ENCODE measurements around the gene SARDH. TPM values are rescaled to one million over a fixed set of nuclear protein-coding genes. Genes with fewer than 3 reads are reported as not detected.
"Not testable (repeated sequence)": the region's sequence is repeated elsewhere in the genome, so short reads cannot be mapped to it uniquely, and the experiment has no call there.

SARDH gene
- polyA plus RNA-seq, 1 donor: 5.6 TPM

DNA sequence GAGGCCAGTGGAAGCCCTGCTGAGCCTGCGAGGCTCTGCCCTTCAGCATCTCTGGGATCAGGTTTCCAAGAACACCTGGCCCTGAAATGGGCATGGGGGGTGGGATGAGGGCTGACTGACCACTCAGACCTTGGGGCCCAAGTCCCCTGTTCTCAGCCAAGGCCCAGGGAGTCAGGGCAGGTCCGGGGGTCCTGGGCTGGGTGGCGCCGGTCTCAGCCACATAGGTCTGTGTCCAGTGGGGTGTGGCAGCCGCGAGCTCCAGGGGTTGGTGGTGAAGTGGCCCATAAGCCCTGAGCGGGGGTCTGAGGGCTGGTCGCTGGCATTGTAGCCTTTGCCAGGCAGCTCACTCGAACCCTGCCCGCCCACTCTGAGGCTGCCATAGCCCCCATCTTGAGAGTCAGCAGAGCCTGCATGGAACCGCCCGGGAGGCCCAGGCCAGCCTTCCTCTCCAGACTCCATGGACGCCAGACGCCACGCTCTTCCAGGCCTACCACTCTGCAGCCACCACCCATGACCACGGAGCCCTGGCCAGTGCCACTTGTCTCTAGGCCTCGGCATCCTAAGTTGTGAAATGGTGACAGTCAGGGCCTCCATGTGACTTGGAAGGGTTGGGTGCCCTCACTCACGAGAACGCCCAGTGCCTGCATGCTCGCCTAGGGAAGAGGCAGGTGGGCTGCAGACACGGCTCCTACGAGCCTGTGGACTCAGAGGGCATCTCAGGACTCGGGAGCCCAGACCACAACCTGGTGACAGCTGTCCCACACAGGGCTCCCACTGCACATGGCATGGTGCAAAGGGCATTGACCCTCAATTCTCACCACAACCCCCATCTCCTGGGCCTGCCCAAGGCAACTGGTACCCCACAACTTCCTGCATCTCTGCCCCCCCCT, 108.7 kb downstream of the SARDH start:
- DNase-seq: no peak

DNA sequence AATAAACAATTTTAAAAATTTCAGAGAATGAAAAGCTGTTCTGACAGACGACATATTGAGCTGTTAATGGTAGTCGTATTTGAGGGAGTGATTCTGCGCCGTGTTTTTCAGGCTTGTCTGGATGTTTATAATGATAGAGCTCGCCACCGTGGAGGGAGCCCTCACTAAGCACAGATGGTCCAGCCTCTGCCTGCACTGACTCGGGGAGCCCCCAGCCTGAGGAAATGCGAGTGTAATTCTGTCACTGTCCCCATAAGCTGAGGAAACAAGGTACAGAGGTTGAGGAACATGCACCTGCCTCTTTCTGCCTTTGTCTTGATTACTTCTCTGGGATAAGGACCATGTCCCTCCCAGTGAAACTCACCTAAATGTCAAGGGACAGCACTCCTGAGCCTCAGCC, 109.4 kb downstream of the SARDH start:
- no peak for DNase-seq

DNA sequence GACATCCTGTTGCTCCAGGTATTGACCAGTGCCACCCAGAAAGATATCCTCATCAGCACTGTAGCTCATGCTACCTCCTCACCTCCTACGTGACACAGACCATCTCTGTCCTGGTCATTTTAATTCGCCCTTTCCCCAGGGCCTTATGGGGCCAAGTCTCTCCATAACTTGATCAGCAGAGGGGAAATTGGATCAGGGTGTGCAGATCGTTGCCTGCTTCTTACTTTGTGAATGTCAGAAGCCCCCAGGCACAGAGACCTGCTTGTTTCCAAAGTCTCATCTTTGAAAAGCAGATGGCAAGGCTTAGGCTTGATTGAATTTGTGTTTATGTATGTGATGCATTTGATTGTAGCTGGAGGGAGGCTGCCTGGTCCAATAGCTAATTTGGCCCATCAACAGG, 110.8 kb downstream of the SARDH start:
- DNase-seq: no peak

DNA sequence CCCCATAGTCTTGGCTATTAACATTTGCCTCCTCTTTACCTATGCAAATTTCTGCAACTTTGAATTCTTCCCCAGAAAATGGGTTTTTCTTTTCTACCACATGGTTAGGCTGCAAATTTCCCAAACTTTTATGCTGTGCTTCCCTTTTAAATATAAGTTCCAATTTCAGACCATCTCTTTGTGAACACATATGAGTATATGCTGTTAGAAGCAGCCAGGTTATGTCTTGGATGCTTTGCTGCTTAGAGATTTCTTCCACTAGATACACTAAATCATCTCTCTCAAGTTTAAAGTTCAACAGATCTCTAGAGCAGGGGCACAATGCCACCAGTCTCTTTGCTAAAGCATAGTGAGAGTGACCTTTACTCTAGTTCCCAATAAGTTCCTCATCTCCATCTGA, 112.1 kb downstream of the SARDH start:
- not testable (repeated sequence) for DNase-seq

DNA sequence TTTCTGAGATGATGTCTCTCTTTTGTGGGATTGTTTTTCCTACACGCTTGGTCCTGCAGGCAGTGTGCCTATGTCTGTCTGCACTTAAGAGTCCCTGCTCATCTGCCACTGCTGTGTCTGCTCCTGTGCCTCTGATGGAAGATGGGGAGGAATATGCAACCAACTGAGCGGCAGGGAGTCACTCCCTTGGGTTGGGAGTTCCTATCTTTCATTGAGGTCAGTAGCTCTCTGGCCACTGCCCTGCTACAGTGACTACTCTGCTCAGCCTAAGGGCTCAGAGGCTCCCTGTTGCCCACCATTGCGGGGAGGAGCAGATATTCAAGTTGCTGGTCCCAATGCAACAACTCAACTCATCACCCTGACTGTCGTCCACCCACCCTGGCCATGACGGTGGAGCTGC, 115.6 kb downstream of the SARDH start:
- no peak for DNase-seq

DNA sequence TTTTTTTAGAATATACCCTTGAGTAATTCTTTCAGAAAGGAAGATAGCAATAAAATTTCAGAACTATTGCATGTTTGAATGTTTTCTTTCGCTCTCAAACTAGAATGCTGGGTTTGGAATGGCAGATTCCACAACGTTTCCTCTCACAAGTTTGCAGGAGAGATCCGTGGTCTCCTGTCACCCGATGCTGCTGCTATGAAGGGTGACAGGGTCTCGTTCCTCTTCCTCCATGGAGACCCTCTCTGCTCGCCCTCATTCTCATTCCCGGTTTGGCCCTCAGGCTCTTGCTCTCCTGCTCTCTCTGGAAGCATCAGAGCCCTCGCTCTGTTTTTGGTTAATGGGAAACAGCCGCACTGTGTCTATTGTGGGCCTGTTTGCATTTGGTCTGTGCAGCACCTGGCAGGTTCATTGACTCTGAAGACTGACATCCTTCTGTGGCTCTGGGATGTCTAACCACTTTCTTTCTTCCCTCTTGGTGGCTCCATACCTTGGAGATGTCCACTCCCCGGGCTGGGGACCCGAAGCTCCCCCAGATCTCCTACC, 116.4 kb downstream of the SARDH start:
- no peak for DNase-seq

DNA sequence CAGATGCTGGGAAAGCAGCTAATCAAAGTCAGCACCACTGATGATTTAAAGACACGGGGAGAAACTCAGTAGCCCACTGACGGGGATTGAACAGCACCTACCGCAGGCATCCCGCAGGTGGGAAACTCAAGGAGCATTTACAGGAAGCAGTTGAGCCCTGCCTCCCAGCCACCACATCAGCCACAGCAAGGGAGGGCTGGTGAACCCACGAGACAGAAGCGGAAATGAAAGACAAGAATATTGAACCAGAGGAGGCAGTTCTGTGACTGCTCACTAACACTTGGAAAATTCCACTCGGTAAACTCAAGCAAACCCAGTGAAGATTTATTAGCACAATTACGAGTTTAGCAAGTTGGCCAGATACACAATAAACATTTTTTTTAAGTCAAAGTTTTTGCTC, 118.4 kb downstream of the SARDH start:
- no peak for DNase-seq

DNA sequence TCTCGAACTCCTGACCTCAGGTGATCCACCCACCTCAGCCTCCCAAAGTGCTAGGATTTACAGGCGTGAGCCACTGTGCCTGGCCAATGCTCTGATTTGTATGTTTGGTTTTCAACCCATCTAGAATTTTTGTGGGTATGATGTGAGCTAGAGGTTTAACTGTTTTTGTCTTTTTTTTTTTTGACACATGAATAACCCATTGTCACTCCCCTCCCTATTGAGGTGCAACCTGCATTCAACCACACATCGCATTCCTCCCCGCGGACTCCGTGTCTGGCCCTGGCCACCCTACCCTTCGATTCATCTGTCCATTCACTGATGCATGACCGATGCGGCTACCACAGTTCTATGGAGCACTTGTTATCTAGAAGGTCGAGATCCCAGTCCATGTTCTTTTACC, 119.4 kb downstream of the SARDH start:
- DNase-seq: no peak

DNA sequence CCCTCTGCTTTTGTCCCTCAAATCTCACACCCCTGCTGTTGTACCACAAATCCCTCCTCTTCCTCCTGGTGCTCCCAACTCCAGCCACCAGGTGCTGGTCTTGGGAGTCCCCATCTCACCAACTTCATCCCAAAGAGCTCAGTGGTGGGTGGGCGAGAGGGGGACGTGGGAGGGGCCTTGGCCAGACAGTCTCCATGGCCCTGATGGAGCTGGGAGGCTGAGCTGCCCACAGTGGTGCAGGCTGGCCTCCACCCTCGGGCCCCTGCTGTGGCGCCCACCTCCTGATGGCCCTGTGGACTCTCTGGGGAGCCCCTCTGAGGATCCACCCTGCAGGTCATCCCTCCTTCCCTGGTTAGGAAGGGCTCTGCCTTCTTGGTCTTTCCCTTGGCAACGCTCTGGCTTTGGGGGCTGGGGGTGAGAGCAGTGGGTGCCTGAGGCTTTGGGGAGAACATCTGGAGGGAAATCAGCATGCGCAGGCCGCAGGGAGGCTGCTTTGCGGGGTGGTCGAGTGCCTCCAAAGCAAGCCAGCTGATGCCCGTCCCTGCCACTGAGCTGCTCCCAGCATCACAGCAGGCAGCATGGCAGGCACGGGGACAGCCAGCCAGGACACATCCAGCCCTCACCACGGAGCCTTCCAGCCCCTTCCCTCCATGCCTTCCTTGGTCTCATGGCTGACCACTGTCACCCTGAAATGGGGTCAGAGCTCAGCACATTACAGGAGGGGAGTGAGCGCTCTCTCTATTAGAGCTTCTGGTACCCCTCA, 121.3 kb downstream of the SARDH start:
- DNase-seq: no peak

DNA sequence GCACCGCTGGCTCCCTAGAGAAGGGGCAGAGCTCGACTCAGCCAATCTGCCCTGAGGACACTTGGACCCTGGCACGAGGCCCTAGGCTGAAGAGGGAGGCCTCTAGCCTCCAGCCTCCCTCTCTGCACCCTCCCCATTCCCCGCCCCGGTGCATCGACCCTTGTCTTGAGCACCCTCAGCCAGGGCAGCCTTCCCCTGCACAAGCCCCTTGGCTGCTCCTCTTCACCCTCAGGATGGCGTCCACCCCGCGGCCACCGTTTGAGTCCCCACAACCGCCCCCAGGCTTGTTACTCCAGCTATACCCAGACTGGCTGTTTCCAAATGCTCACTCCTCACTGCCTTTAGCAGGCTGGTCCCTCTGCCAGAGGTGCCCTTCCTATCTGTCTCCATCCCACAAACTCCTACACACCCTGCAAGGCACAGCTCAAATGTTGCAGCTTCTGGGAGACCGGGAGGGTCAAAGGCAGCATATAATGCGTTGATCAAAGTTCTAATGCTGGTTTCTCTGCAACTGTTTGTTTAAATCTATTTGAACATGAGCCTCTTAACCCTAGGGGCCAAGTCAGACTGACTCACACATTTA, 122.5 kb downstream of the SARDH start:
- no peak for DNase-seq

DNA sequence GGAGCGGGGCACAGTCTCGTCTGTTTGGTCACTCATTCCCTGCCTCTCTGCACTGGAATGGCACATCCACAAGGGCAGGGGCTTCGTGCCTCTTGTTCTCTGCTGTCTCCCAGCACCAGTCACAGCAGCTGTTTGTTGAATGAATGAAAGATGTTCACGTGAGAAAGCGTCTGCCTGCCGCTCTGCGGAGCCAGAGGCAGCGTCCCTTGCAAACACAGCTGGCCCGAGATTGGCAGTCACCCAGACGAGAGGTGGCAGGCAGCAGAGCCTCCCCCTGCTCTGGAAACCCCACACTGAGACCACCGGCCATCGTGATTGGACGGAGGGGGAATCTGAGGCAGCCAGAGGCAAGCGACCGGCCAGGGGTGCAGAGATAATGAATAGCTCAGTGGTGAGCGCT, 123.0 kb downstream of the SARDH start:
- DNase-seq: no peak

DNA sequence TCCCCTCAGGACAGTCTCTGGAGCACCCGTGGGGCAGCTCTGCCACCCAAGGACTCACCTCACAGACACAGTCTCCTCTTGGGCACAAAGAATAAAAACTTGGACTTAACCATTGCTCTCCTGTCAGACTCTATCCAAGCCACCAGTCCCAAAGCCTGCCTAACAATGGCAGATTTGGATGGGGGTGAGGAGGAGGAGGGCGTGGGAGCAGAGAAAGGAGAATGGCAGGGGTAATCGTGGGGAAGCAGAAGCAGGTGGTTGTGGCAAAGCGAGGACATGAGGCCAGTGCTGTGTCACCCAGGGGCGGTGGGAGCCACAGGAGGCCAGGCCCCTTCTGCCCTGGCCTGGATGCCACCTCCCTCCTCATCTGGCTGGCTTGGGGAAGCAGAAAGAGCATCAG, 123.5 kb downstream of the SARDH start:
- DNase-seq: no peak

DNA sequence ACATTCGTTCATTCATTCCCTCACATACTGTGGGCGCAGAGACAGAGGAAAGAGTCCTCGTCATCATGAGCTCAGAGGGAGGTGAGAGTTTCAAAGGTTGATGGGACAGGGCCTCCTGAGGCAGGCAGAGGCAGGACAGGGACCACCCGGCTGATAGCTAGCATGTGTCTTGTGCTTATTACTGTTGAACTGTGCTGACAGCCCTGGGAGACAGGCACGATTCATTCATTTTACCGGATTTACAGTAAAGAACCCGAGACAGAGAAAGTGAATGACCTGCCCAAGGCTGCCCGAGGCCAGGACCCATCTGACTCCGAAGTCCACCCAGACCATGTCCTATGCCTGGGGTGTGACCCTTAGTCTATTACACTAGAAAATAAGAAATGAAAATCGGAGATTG, 124.1 kb downstream of the SARDH start:
- no peak for DNase-seq

Other genes with a start within 250 kb of the SARDH start
- 82.7 TPM for gene MYMK, start 213.4 kb downstream of the SARDH start, polyA plus RNA-seq (ENCODE audit: insufficient read length)
- 4.0 TPM for gene ADAMTSL2, start 203.6 kb downstream of the SARDH start, polyA plus RNA-seq (ENCODE audit: insufficient read length)
- not detected for gene FAM163B, start 129.0 kb downstream of the SARDH start, polyA plus RNA-seq (ENCODE audit: insufficient read length)
- gene DBH, start 102.0 kb downstream of the SARDH start, polyA plus RNA-seq (ENCODE audit: insufficient read length): 0.54 TPM

All from hindlimb muscle (tissue), 1 donor.